GM12892 (cell line): Measurements from ENCODE around the gene FILIP1.
"Not testable (repeated sequence)": the region's sequence is repeated elsewhere in the genome, so short reads cannot be mapped to it uniquely, and the experiment has no call there.

Experiments used
- DNase-seq: peaks from one replicate; pipeline ENCODE4 v3.0.0; 2011; ENCODE audit not compliant: insufficient read length
- FAIRE-seq: peaks from 2 replicates; lab custom pipeline; 2011; peaks lifted over from hg19 to GRCh38; lab: Jason Lieb, UNC
- POLR2A ChIP-seq: IDR thresholded peaks from 2 replicates; pipeline ENCODE4 v1.6.1; 2011; ENCODE audit warnings: low read depth, low read length, control low read depth
- POLR2AphosphoS5 ChIP-seq: IDR thresholded peaks from 2 replicates; pipeline ENCODE4 v1.6.1; 2011; ENCODE audit warnings: low read depth, low read length, control low read depth
- TAF1 ChIP-seq: IDR thresholded peaks from 2 replicates; pipeline ENCODE4 v1.6.1; 2011; ENCODE audit warnings: low read depth, mild to moderate bottlenecking, control low read depth, low read length, borderline replicate concordance

Gene FILIP1

GRCh38 chr6:75438442-75439116 lies 55.0 kb downstream of the FILIP1 start:
- DNase-seq, result no peak
- no peak for FAIRE-seq
- TF ChIP-seq POLR2AphosphoS5 (no peak), TAF1 (no peak), POLR2A (no peak)

GRCh38 chr6:75438013-75438431 lies 55.6 kb downstream of the FILIP1 start:
- no peak for TF ChIP-seq TAF1
- no peak for TF ChIP-seq POLR2A
- no peak for TF ChIP-seq POLR2AphosphoS5
- DNase-seq (no peak), FAIRE-seq (no peak)

- FAIRE-seq (no peak), DNase-seq (no peak)
- no peak for TF ChIP-seq TAF1
- no peak for TF ChIP-seq POLR2A
- TF ChIP-seq POLR2AphosphoS5, result no peak
Measured at GRCh38 chr6:75437421-75437891, 56.1 kb downstream of the FILIP1 start.

- FAIRE-seq (no peak), DNase-seq (no peak)
- TF ChIP-seq POLR2A (no peak), POLR2AphosphoS5 (no peak), TAF1 (no peak)
Measured at GRCh38 chr6:75436869-75437268, 56.7 kb downstream of the FILIP1 start.

GRCh38 chr6:75432809-75433208 lies 60.8 kb downstream of the FILIP1 start:
- not testable (repeated sequence) for DNase-seq, FAIRE-seq

- TF ChIP-seq POLR2AphosphoS5, result no peak
- TF ChIP-seq POLR2A, result no peak
- TF ChIP-seq TAF1, result no peak
- FAIRE-seq (no peak), DNase-seq (no peak)
Measured at GRCh38 chr6:75431379-75431778, 62.2 kb downstream of the FILIP1 start.

- FAIRE-seq, result no peak
- TF ChIP-seq POLR2AphosphoS5 (no peak), TAF1 (no peak), POLR2A (no peak)
- DNase-seq, result no peak
Measured at GRCh38 chr6:75430631-75431325, 62.8 kb downstream of the FILIP1 start.

- FAIRE-seq, result no peak
- no peak for DNase-seq
- TF ChIP-seq POLR2AphosphoS5 (no peak), POLR2A (no peak), TAF1 (no peak)
Measured at GRCh38 chr6:75429061-75429703, 64.4 kb downstream of the FILIP1 start.

- no peak for FAIRE-seq
- TF ChIP-seq TAF1, result no peak
- DNase-seq, result no peak
Measured at GRCh38 chr6:75428204-75428603, 65.4 kb downstream of the FILIP1 start.

GRCh38 chr6:75427329-75427728 lies 66.3 kb downstream of the FILIP1 start:
- TF ChIP-seq TAF1 (no peak), POLR2A (no peak), POLR2AphosphoS5 (no peak)
- DNase-seq, result no peak
- no peak for FAIRE-seq

- no peak for FAIRE-seq
- TF ChIP-seq POLR2A, result no peak
- no peak for TF ChIP-seq POLR2AphosphoS5
- no peak for TF ChIP-seq TAF1
Measured at GRCh38 chr6:75424618-75425548, 68.7 kb downstream of the FILIP1 start.

More at GRCh38 chr6:75424618-75425548, 68.7 kb downstream of the FILIP1 start:
- DNase-seq, result no peak
